ENCODE results near the gene EPAS1. TPM values are rescaled to one million over a fixed set of nuclear protein-coding genes. Genes with fewer than 3 reads are reported as not detected.

The EPAS1 gene
- total RNA-seq, 1 experiment from 2014 or later = 146 TPM

- no TSS peak for BruUV-seq (replicated peaks)
- intact Hi-C loops (cut with micrococcal nuclease) = no loop called here
- CTCF ChIA-PET = interaction anchor here (1.2 to 1.6 kb wide), 3 partner anchors 12 to 188 kb away, joined by 3 to 4 read pairs (median 4); partner anchors contain the start of gene EPAS1
- peaks cover 8% of the 10 kb centered on the region for H3K4me1 Mint-ChIP-seq (ENCODE audit: insufficient read depth, unreplicated experiment)
- POLR2A ChIA-PET = no interaction called here
- no peak for DNase-seq (ENCODE audit: unreplicated experiment)
- H3K36me3 Mint-ChIP-seq (ENCODE audit: insufficient read depth, unreplicated experiment) = peaks cover 4% of the 10 kb centered on the region
- H3K27ac Mint-ChIP-seq (ENCODE audit: low read depth, unreplicated experiment) = no peak overlapping the region
- H3K27me3 Mint-ChIP-seq (ENCODE audit: insufficient read depth, unreplicated experiment) = no peaks in the 10 kb centered on the region
- no peak for TF ChIP-seq CTCF (IDR thresholded peaks at IDR 0.05; ENCODE audit: unreplicated experiment)
- no peaks in the 10 kb centered on the region for H3K9me3 Mint-ChIP-seq (ENCODE audit: unreplicated experiment)
- H3K4me3 Mint-ChIP-seq (ENCODE audit: unreplicated experiment) = no peak overlapping the region
Measured at GRCh38 chr2:46281939-46282338, 15.3 kb upstream of the EPAS1 start.

GRCh38 chr2:46283693-46284092, 13.5 kb upstream of the EPAS1 start:
- Mint-ChIP-seq H3K27ac (ENCODE audit: low read depth, unreplicated experiment) (no peak overlapping the region), H3K4me1 (ENCODE audit: insufficient read depth, unreplicated experiment) (no peaks in the 10 kb centered on the region), H3K27me3 (ENCODE audit: insufficient read depth, unreplicated experiment) (no peaks in the 10 kb centered on the region), H3K9me3 (ENCODE audit: unreplicated experiment) (no peaks in the 10 kb centered on the region), H3K36me3 (ENCODE audit: insufficient read depth, unreplicated experiment) (no peaks in the 10 kb centered on the region), H3K4me3 (ENCODE audit: unreplicated experiment) (no peak overlapping the region)
- no peak for DNase-seq (ENCODE audit: unreplicated experiment)
- ChIA-PET CTCF (interaction anchor here (2.4 kb wide), 1 partner anchor 10 kb away, joined by 15 read pairs; no protein-coding TSS in a partner anchor), POLR2A (interaction anchor here (0.7 kb wide), 1 partner anchor 82 kb away, joined by 3 read pairs; no protein-coding TSS in a partner anchor)
- TF ChIP-seq CTCF (IDR thresholded peaks at IDR 0.05; ENCODE audit: unreplicated experiment) = no peak
- intact Hi-C loops (cut with micrococcal nuclease) = no loop called here
- no TSS peak for BruUV-seq (replicated peaks)

- Mint-ChIP-seq H3K4me3 (ENCODE audit: unreplicated experiment) (no peak overlapping the region), H3K27me3 (ENCODE audit: insufficient read depth, unreplicated experiment) (no peaks in the 10 kb centered on the region), H3K27ac (ENCODE audit: low read depth, unreplicated experiment) (no peak overlapping the region), H3K4me1 (ENCODE audit: insufficient read depth, unreplicated experiment) (no peaks in the 10 kb centered on the region), H3K9me3 (ENCODE audit: unreplicated experiment) (no peaks in the 10 kb centered on the region), H3K36me3 (ENCODE audit: insufficient read depth, unreplicated experiment) (no peaks in the 10 kb centered on the region)
- no TSS peak for BruUV-seq (replicated peaks)
- no peak for DNase-seq (ENCODE audit: unreplicated experiment)
- POLR2A ChIA-PET = interaction anchor here (0.5 to 1.0 kb wide), 3 partner anchors 10 to 404 kb away, joined by 3 to 4 read pairs (median 3); no protein-coding TSS in a partner anchor
- CTCF ChIA-PET = interaction anchor here (2.4 kb wide), 1 partner anchor 9 kb away, joined by 15 read pairs; no protein-coding TSS in a partner anchor
- intact Hi-C loops (cut with micrococcal nuclease) = no loop called here
- no peak for TF ChIP-seq CTCF (IDR thresholded peaks at IDR 0.05; ENCODE audit: unreplicated experiment)
Measured at GRCh38 chr2:46284260-46284659, 12.9 kb upstream of the EPAS1 start.

- no peak for TF ChIP-seq CTCF (IDR thresholded peaks at IDR 0.05; ENCODE audit: unreplicated experiment)
- Mint-ChIP-seq H3K4me1 (ENCODE audit: insufficient read depth, unreplicated experiment) (no peaks in the 10 kb centered on the region), H3K27me3 (ENCODE audit: insufficient read depth, unreplicated experiment) (no peaks in the 10 kb centered on the region), H3K4me3 (ENCODE audit: unreplicated experiment) (no peak overlapping the region), H3K9me3 (ENCODE audit: unreplicated experiment) (no peaks in the 10 kb centered on the region), H3K27ac (ENCODE audit: low read depth, unreplicated experiment) (no peak overlapping the region), H3K36me3 (ENCODE audit: insufficient read depth, unreplicated experiment) (no peaks in the 10 kb centered on the region)
- intact Hi-C loops (cut with micrococcal nuclease) = no loop called here
- BruUV-seq (replicated peaks) = no TSS peak
- DNase-seq (ENCODE audit: unreplicated experiment) = no peak
- ChIA-PET POLR2A (interaction anchor here (0.5 to 1.0 kb wide), 2 partner anchors 9 to 404 kb away, joined by 3 to 4 read pairs; no protein-coding TSS in a partner anchor), CTCF (interaction anchor here (2.4 kb wide), 1 partner anchor 9 kb away, joined by 15 read pairs; no protein-coding TSS in a partner anchor)
Measured at GRCh38 chr2:46284796-46285195, 12.4 kb upstream of the EPAS1 start.
